ENCODE results near the gene FER. TPM values are rescaled to one million over a fixed set of nuclear protein-coding genes. Genes with fewer than 3 reads are reported as not detected.

Gene FER
- total RNA-seq, 1 experiment from 2014 or later, result 18.0 TPM

GRCh38 chr5:108763222-108763916, 15.7 kb downstream of the FER start:
- H3K36me3 Mint-ChIP-seq (ENCODE audit: insufficient read depth in 1 of 3, low read depth in 3 of 3), result peaks cover 10 to 11% (median 11%) of the 10 kb centered on the region in 3 experiments; a peak in 6 of 7 replicates
- H2AFZ ChIP-seq (ENCODE audit: low read length), result no peak overlapping the region
- peak overlapping the region; percentile 11 for H3K4me2 ChIP-seq (ENCODE audit: insufficient read depth, insufficient read length, low read length)
- H2BK20ac ChIP-seq (ENCODE audit: low read depth, low read length, poor library complexity, severe bottlenecking), result no peak overlapping the region
- no peak overlapping the region for H4K91ac ChIP-seq (ENCODE audit: insufficient read length, low read depth, low read length)
- H4K5ac ChIP-seq (ENCODE audit: insufficient read length, low read depth, low read length), result no peak overlapping the region
- no peaks in the 10 kb centered on the region for H3K9me3 ChIP-seq (ENCODE audit: control insufficient read depth, low read depth, low read length)
- no peak for DNase-seq
- H3K27ac Mint-ChIP-seq, result peak overlapping the region in 2 of 3 experiments; percentile 12 to 66; a peak in 3 of 7 replicates
- H3K27me3 Mint-ChIP-seq (ENCODE audit: low read depth), result no peaks in the 10 kb centered on the region
- no peak overlapping the region for H2BK15ac ChIP-seq (ENCODE audit: low read depth, low read length)
- no peak overlapping the region for H3K4me3 Mint-ChIP-seq
- H3K79me2 ChIP-seq (ENCODE audit: insufficient read depth, low read length), result no peaks in the 10 kb centered on the region
- H4K20me1 ChIP-seq (ENCODE audit: control insufficient read depth, insufficient read depth, insufficient read length), result no peaks in the 10 kb centered on the region
- H2BK5ac ChIP-seq (ENCODE audit: insufficient read length, low read length), result no peak overlapping the region
- no peaks in the 10 kb centered on the region for H3K23me2 ChIP-seq (ENCODE audit: insufficient read length, low read depth, low read length, poor library complexity, severe bottlenecking)
- no CpG with 5 or more reads among the region's 3 CpGs for WGBS (ENCODE audit: extremely low coverage, insufficient read length, low lambda C conversion rate)
- H3K23ac ChIP-seq (ENCODE audit: insufficient read length, low read depth, low read length), result no peak overlapping the region
- no peak overlapping the region for H3K9ac ChIP-seq (ENCODE audit: extremely low read depth, insufficient read length, low read length)
- peaks cover 23 to 24% of the 10 kb centered on the region in 2 experiments for H3K4me1 Mint-ChIP-seq
- no peak overlapping the region for H3K18ac ChIP-seq (ENCODE audit: insufficient read length, low read depth, low read length)
- no peak overlapping the region for H2BK120ac ChIP-seq (ENCODE audit: low read depth, low read length, poor library complexity, severe bottlenecking)
- TF ChIP-seq, protein P1, sequence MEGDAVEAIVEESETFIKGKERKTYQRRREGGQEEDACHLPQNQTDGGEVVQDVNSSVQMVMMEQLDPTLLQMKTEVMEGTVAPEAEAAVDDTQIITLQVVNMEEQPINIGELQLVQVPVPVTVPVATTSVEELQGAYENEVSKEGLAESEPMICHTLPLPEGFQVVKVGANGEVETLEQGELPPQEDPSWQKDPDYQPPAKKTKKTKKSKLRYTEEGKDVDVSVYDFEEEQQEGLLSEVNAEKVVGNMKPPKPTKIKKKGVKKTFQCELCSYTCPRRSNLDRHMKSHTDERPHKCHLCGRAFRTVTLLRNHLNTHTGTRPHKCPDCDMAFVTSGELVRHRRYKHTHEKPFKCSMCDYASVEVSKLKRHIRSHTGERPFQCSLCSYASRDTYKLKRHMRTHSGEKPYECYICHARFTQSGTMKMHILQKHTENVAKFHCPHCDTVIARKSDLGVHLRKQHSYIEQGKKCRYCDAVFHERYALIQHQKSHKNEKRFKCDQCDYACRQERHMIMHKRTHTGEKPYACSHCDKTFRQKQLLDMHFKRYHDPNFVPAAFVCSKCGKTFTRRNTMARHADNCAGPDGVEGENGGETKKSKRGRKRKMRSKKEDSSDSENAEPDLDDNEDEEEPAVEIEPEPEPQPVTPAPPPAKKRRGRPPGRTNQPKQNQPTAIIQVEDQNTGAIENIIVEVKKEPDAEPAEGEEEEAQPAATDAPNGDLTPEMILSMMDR (conservative IDR thresholded peaks at IDR 0.05), result no peak
- no peak overlapping the region for H2BK12ac ChIP-seq (ENCODE audit: insufficient read length, low read depth, low read length)
- H2AK5ac ChIP-seq (ENCODE audit: insufficient read length, low read length), result no peak overlapping the region
- H3K14ac ChIP-seq (ENCODE audit: insufficient read depth, low read length), result no peak overlapping the region
- H3K9me3 Mint-ChIP-seq, result peaks cover 5 to 6% of the 10 kb centered on the region in 2 experiments; a peak in 2 of 5 replicates
- peaks cover 5% of the 10 kb centered on the region; the same call in 1 of the 2 replicates for H3K4me1 ChIP-seq (ENCODE audit: insufficient read depth, low read length)
- no peak overlapping the region for H4K8ac ChIP-seq (replicated peaks; ENCODE audit: insufficient read length, low read depth, low read length)
- no peak overlapping the region for H3K27ac ChIP-seq (ENCODE audit: insufficient read length, low read depth, low read length)
- H3K56ac ChIP-seq (ENCODE audit: insufficient read length, low read depth, low read length), result no peak overlapping the region
- H3K27me3 ChIP-seq (ENCODE audit: insufficient read depth, low read length), result no peaks in the 10 kb centered on the region
- H3K79me1 ChIP-seq (ENCODE audit: insufficient read depth, low read depth, low read length, poor library complexity, severe bottlenecking), result no peaks in the 10 kb centered on the region
- H3T11ph ChIP-seq (ENCODE audit: low read length), result no peak overlapping the region
- no peak overlapping the region for H3K4ac ChIP-seq (ENCODE audit: low read depth, low read length)
